HG02884 (cell line): ENCODE data around the gene ACBD4.
"Not testable (repeated sequence)": the region's sequence is repeated elsewhere in the genome, so short reads cannot be mapped to it uniquely, and the experiment has no call there.

Source experiments
- ATAC-seq: cut with Tn5 transposase; IDR thresholded peaks from one replicate; pipeline ENCODE4 v1.9.1; 2021; ENCODE audit warnings: mild to moderate bottlenecking, moderate library complexity; ENCODE audit not compliant: unreplicated experiment

Gene ACBD4

GRCh38 chr17:45117848-45118646 lies 17.4 kb upstream of the ACBD4 start:
- ATAC-seq = no peak

- no peak for ATAC-seq
Measured at GRCh38 chr17:45118691-45119090, 16.8 kb upstream of the ACBD4 start.

GRCh38 chr17:45119964-45120363 lies 15.5 kb upstream of the ACBD4 start:
- no peak for ATAC-seq

GRCh38 chr17:45120558-45120957 lies 14.9 kb upstream of the ACBD4 start:
- no peak for ATAC-seq

GRCh38 chr17:45121055-45121454 lies 14.4 kb upstream of the ACBD4 start:
- ATAC-seq = no peak

- ATAC-seq = no peak
Measured at GRCh38 chr17:45123076-45123770, 12.3 kb upstream of the ACBD4 start.

- no peak for ATAC-seq
Measured at GRCh38 chr17:45123930-45124796, 11.3 kb upstream of the ACBD4 start.

- ATAC-seq = not testable (repeated sequence)
Measured at GRCh38 chr17:45124797-45125122, 10.7 kb upstream of the ACBD4 start.

GRCh38 chr17:45125509-45125908 lies 10.0 kb upstream of the ACBD4 start:
- ATAC-seq = no peak

GRCh38 chr17:45127207-45127547 lies 8.3 kb upstream of the ACBD4 start:
- no peak for ATAC-seq

- no peak for ATAC-seq
Measured at GRCh38 chr17:45127548-45128300, 7.8 kb upstream of the ACBD4 start.

GRCh38 chr17:45128331-45128730 lies 7.2 kb upstream of the ACBD4 start:
- no peak for ATAC-seq

- ATAC-seq = no peak
Measured at GRCh38 chr17:45128989-45129388, 6.5 kb upstream of the ACBD4 start.

- no peak for ATAC-seq
Measured at GRCh38 chr17:45129426-45129939, 6.0 kb upstream of the ACBD4 start.

- no peak for ATAC-seq
Measured at GRCh38 chr17:45129940-45130680, 5.4 kb upstream of the ACBD4 start.

GRCh38 chr17:45130681-45131615 lies 4.5 kb upstream of the ACBD4 start:
- ATAC-seq = no peak

GRCh38 chr17:45131616-45132319 lies 3.7 kb upstream of the ACBD4 start:
- ATAC-seq = no peak

GRCh38 chr17:45132320-45132571 lies 3.2 kb upstream of the ACBD4 start, which contains the start of gene PLCD3:
TSS of gene PLCD3 (minus strand) at chr17:45132515. CDS start at chr17:45132410, 105 bp downstream.
- ATAC-seq = no peak
